BJ (cell line): ENCODE data around the gene CIB1. TPM values are rescaled to one million over a fixed set of nuclear protein-coding genes. Genes with fewer than 3 reads are reported as not detected.

Experiments
- CTCF ChIA-PET: fragments of 350-600 bp; formaldehyde crosslinking; extraction: SDS; loops from one replicate; lab custom pipeline; 2021; ENCODE audit warnings: antibody characterized with exemption, inconsistent platforms; lab: Yijun Ruan, JAX
- POLR2A ChIA-PET: fragments of 300-600 bp; sonication (Branson Sonifier 250); formaldehyde crosslinking; extraction: SDS; loops from one replicate; lab custom pipeline; 2021; ENCODE audit warnings: antibody characterized with exemption; lab: Charles Lee
- DNase-seq: peaks from one replicate; pipeline ENCODE4 v3.0.0-alpha.2; 2011; ENCODE audit warnings: low read depth
- H3K27me3 ChIP-seq: 2 replicates; pipeline ENCODE4 v1.6.0; 2011; ENCODE audit warnings: low read length; ENCODE audit not compliant: control insufficient read depth, insufficient read depth
- H3K36me3 ChIP-seq: 2 replicates; pipeline ENCODE4 v1.5.1; 2011; ENCODE audit warnings: low read length; ENCODE audit not compliant: control insufficient read depth, insufficient read depth
- H3K4me3 ChIP-seq: 2 replicates; pipeline ENCODE4 v1.5.1; 2011; ENCODE audit warnings: low read depth, mild to moderate bottlenecking, control low read depth, low read length
- polyA plus RNA-seq: library from polyadenylated mRNA; depleted of rRNA; stranded (reverse); fragments of >200 nt; gene quantifications from 2 replicates; pipeline ENCODE4 v1.2.3, GENCODE V29; 2011
- TF ChIP-seq, protein P1 (sequence below): IDR thresholded peaks from 2 replicates; pipeline ENCODE4 v1.5.1; 2011; ENCODE audit warnings: low read depth, mild to moderate bottlenecking, control low read depth, inconsistent platforms, low read length, moderate library complexity; ENCODE audit not compliant: insufficient read depth

The CIB1 gene
- polyA plus RNA-seq, 1 experiment = 102 TPM

- POLR2A ChIA-PET = no interaction called here
- CTCF ChIA-PET = interaction anchor here (0.6 kb wide), 1 partner anchor 177 kb away, joined by 3 read pairs; no protein-coding TSS in a partner anchor
- H3K36me3 ChIP-seq = peaks cover 5% of the 10 kb centered on the region; the same call in 1 of the 2 replicates
- DNase-seq = no peak
- H3K4me3 ChIP-seq = no peak overlapping the region
- no peaks in the 10 kb centered on the region for H3K27me3 ChIP-seq
- TF ChIP-seq, protein P1, sequence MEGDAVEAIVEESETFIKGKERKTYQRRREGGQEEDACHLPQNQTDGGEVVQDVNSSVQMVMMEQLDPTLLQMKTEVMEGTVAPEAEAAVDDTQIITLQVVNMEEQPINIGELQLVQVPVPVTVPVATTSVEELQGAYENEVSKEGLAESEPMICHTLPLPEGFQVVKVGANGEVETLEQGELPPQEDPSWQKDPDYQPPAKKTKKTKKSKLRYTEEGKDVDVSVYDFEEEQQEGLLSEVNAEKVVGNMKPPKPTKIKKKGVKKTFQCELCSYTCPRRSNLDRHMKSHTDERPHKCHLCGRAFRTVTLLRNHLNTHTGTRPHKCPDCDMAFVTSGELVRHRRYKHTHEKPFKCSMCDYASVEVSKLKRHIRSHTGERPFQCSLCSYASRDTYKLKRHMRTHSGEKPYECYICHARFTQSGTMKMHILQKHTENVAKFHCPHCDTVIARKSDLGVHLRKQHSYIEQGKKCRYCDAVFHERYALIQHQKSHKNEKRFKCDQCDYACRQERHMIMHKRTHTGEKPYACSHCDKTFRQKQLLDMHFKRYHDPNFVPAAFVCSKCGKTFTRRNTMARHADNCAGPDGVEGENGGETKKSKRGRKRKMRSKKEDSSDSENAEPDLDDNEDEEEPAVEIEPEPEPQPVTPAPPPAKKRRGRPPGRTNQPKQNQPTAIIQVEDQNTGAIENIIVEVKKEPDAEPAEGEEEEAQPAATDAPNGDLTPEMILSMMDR = no peak
Observed at GRCh38 chr15:90208356-90208755, 25.4 kb downstream of the CIB1 start.

- no peak overlapping the region for H3K4me3 ChIP-seq
- H3K27me3 ChIP-seq = no peaks in the 10 kb centered on the region
- H3K36me3 ChIP-seq = peaks cover 3% of the 10 kb centered on the region
- TF ChIP-seq, protein P1 = no peak
- no peak for DNase-seq
- CTCF ChIA-PET = interaction anchor here (1.2 kb wide), 1 partner anchor 14 kb away, joined by 6 read pairs; no protein-coding TSS in a partner anchor
- POLR2A ChIA-PET = no interaction called here
Observed at GRCh38 chr15:90207252-90207651, 26.5 kb downstream of the CIB1 start.

- ChIA-PET CTCF (interaction anchor here (1.0 to 1.2 kb wide), 3 partner anchors 10 to 15 kb away, joined by 4 to 5 read pairs (median 5); no protein-coding TSS in a partner anchor), POLR2A (no interaction called here)
- no peak overlapping the region for H3K4me3 ChIP-seq
- H3K27me3 ChIP-seq = no peaks in the 10 kb centered on the region
- DNase-seq = no peak
- H3K36me3 ChIP-seq = peaks cover 3% of the 10 kb centered on the region
- TF ChIP-seq, protein P1 = no peak
Observed at GRCh38 chr15:90205886-90206285, 27.9 kb downstream of the CIB1 start.

GRCh38 chr15:90205050-90205848 is 28.5 kb downstream of the CIB1 start:
- no peak for DNase-seq
- ChIA-PET CTCF (interaction anchor here (1.0 to 1.3 kb wide), 3 partner anchors 9 to 16 kb away, joined by 4 to 5 read pairs (median 5); no protein-coding TSS in a partner anchor), POLR2A (no interaction called here)
- H3K36me3 ChIP-seq = peaks cover 3% of the 10 kb centered on the region
- no peaks in the 10 kb centered on the region for H3K27me3 ChIP-seq
- H3K4me3 ChIP-seq = no peak overlapping the region
- TF ChIP-seq, protein P1 = no peak

DNA sequence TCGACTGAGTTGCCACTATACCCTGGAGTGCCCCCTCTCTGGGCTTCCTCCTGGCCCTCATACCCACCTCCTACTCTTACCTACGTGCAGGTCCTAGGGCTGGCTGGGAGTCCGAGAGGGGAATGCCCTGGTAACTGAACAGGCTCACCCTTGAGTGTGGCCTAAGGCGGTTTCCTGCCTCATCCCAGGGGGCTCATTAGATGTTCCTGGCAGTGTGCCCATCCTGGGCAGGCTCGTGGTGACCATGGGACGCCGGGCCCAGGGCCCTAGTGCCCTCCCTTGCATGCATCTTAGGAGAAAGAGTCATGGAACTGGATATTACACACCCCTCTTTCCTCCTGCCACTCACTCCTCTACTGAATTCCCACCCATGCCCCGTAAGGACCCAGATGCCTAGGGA is 29.8 kb downstream of the CIB1 start:
- peaks cover 3% of the 10 kb centered on the region for H3K36me3 ChIP-seq
- no peak for DNase-seq
- H3K4me3 ChIP-seq = no peak overlapping the region
- ChIA-PET POLR2A (no interaction called here), CTCF (no interaction called here)
- H3K27me3 ChIP-seq = no peaks in the 10 kb centered on the region
- TF ChIP-seq, protein P1 = no peak
